DMS53 treated with DMSO at 0.1 percent for 48 hours (cell line): ENCODE data around the gene TMEM178B.

ENCODE experiments used
- DNase-seq: peaks from one replicate; lab custom pipeline; 2025; ENCODE audit not compliant: unreplicated experiment; lab: John Stamatoyannopoulos, UW

The TMEM178B gene

GRCh38 chr7:141460781-141461715, 387.2 kb downstream of the TMEM178B start:
- DNase-seq: no peak

- DNase-seq: no peak
Observed at GRCh38 chr7:141461924-141462323, 388.1 kb downstream of the TMEM178B start.

- DNase-seq: no peak
Observed at GRCh38 chr7:141462958-141463357, 389.1 kb downstream of the TMEM178B start.

- no peak for DNase-seq
Observed at GRCh38 chr7:141463986-141464385, 390.1 kb downstream of the TMEM178B start.

GRCh38 chr7:141464551-141464950, 390.7 kb downstream of the TMEM178B start:
- no peak for DNase-seq

GRCh38 chr7:141466151-141466904, 392.5 kb downstream of the TMEM178B start:
- no peak for DNase-seq

GRCh38 chr7:141468341-141468740, 394.5 kb downstream of the TMEM178B start:
- no peak for DNase-seq

GRCh38 chr7:141475679-141476078, 401.8 kb downstream of the TMEM178B start:
- no peak for DNase-seq

DNA sequence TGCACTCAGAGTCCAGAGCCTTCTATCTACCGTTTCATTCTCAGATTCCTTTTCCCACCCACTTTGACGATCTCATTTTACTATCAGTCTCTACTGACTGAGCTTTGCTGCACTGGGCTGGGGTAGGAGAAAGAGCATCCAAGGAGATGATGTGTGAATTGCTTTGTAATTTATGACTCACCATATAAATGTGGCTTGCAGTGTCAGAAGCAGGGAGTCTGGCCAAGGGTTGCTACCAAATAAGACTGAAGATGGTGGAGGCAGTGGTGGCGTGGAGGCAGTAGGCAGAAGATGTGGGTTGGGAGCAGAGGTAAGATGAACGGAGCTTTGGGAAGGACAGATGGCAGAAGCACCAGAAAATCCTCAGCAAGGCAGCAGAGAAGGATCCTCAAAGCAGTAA, 404.0 kb downstream of the TMEM178B start:
- no peak for DNase-seq

DNA sequence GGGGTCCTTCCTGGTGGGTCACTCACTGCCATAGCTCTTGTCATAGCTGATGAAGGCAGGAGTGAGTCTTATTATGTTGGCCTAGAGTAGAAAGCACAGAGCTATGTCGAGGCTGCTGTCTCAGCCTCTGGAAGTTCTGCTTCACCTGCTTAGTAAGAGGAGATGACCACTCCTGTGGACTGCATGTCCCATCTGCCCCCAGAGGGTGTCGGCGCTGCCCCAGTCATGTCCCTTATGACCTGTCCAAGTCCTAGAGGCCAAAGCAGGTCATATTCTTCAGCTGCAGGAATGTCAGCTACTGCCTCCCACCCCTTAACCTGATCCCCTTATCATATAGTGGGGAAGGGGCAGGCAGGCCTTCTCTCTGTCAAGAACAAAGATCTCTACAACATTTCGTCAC, 405.0 kb downstream of the TMEM178B start:
- no peak for DNase-seq

GRCh38 chr7:141480953-141481352, 407.1 kb downstream of the TMEM178B start:
- no peak for DNase-seq

DNA sequence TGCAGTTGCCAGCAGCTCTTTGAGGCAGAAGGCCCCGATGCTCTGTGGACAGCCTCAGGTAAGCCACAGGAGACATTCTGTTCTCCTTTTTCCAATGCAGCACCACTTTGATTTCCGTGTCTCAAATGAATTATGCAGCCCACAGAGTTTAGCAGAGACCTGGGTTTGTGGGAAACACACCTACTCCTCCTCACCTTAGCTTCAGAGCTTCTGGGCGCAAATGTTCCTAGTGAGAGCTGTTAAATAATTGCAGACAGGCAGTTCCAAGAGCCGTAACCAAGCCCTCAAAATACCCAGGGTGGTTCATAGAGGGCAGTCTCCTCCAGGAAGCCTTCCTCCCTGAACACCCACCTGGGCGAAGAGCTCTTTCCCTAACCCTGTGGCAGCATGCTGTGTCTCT, 408.1 kb downstream of the TMEM178B start:
- DNase-seq: no peak

DNA sequence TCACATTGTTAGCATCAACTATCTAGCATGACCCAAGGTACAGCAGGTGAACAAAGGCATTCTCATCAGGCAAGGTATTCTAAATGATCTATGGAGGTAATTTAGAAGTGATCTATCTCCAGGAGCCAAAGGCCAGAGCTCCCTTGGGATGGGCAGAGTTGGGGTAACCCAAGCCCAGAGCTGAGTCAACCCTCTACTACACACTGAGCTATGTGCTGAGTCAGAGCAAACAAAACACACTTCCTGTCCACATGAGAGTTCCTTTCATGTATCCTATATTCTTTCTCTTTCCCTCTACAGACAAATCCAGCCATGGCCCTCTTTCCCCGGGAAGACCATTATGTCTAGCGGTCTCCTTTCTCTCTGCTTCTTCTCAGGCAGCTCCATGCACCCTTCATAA, 409.2 kb downstream of the TMEM178B start:
- peak; percentile 7 for DNase-seq

GRCh38 chr7:141484907-141485306, 411.0 kb downstream of the TMEM178B start:
- DNase-seq: no peak

DNA sequence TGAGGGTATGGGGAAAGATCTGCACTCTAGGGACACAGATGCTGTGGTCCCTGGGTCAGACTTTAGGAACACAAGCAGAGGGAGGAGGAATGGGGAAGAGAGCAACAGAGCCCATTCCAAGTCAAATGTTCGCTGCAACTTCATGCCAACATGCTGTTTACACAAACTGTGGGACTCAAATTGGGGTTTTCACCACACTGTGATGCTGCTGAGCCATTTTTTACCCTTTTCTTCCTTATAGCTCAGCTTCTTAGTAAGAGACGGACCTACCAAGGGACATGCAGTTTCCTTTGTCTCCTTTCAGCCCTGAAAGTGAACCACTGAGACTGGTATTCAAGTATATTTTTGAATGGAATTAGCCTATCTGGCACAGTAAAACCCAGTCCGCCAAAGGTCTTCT, 413.1 kb downstream of the TMEM178B start:
- DNase-seq: no peak

DNA sequence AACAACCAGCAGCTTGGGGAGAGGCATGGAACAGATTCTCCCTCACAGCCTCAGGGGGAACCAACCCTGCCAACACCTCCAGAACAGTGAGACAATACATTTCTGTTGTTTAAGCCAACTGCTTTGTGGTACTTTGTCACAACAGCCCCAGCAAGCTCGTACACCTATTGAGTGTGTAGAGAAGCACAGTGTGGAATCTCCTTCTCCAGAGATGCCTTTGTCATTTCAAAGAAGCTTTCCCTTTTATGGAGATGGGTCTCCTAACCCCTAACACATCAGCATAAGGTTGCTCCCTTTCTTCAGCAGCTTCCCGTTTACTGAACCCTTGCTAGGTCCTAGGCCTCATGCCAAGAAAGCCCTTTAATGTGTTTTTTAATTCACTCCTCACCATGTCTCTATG, 416.6 kb downstream of the TMEM178B start:
- DNase-seq: no peak

DNA sequence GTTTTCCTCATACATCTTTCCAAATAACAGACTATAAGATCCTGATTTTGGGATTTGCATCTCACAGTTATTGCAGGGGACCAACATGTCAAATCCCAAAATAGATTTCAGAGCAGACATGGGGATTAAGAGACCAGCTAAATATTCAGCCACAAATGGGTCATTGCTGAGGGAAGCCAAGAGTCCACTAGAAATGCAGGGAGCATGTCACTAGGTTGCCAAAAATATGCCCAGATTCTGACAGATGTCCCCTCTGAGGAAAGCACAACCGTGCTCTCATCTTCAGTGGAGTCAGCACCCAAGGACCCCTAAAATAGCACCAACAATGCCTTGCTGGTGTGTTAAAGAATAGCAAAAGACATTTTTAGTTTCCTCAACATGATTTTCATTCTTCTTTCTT, 421.2 kb downstream of the TMEM178B start:
- no peak for DNase-seq

- no peak for DNase-seq
Observed at GRCh38 chr7:141497391-141497790, 423.5 kb downstream of the TMEM178B start.

GRCh38 chr7:141500608-141501007, 426.7 kb downstream of the TMEM178B start:
- no peak for DNase-seq

DNA sequence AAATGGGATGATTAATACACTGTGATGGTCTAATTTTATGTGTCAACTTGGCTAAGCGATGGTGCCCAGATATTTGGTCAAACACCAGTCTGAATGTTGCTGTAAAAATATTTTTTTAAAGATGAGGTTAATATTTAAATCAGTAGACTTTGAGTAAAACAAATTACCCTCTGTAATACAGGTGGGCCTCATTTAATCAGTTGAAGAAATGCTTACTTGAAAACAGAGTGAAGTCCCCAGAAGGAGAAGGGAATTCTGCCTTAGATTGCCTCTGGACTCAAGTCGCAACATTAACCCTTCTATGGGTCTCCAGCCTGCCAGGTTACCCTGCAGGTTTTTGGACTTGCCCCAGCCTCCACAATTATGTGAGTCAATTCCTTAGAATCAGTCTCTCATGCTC, 427.6 kb downstream of the TMEM178B start:
- no peak for DNase-seq

GRCh38 chr7:141511316-141511675, 437.4 kb downstream of the TMEM178B start:
- no peak for DNase-seq

DNA sequence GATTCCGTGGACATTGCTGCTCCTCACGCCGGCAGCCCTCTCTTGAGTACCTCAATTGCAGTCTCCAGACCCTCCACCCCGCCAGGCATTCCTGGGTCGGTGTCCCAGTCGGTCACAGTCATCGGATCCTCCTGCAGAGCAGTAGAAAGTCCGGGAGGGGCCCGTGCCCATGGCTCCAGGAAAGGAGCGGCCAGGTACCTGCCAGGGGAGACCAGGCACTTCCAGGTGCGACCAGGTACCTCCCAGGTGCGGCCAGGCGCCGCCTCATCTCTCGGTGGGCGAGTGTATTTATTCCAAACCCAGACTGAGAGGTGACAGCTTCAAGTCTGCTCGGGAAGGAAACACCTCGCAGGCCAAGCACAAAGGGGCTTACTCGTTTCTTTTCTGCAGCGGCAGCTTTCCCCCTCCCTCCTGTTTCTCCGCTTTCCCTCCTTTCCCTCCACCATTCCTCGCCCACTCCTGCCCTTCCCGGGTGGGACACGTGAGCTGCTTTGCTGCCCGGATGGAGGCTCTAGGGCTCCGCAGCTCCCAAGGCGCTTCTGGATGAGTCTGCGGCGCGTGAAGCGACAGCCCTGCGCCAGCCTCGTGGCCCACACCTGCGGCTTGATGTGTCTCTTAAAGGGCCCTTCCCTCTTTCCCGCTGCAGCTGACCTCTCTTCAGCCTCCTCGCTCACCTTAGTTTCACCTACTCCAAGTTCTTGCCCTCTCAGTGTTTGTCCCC, 438.0 kb downstream of the TMEM178B start:
- DNase-seq: peak; percentile 12
